MCF 10A (cell line): ENCODE measurements around the gene KCNG4. TPM values are rescaled to one million over a fixed set of nuclear protein-coding genes. Genes with fewer than 3 reads are reported as not detected.
A peak's percentile ranks its signal among the peaks of the same experiment; 100 is the strongest.

Experiments used
- BruUV-seq: library from RNA; stranded (reverse); fragments of 400-500 nt; replicated peaks from 2 replicates; lab custom pipeline; 2021; lab: Mats Ljungman, UMichigan
- CTCF ChIA-PET: fragments of 300-600 bp; sonication (Branson Sonifier 250); formaldehyde crosslinking; extraction: SDS; loops from one replicate; lab custom pipeline; 2021; ENCODE audit warnings: antibody characterized with exemption, inconsistent platforms; lab: Yijun Ruan, JAX
- POLR2A ChIA-PET: fragments of 300-600, 350-650 bp; sonication (Branson Sonifier 250); formaldehyde crosslinking; extraction: SDS; loops from one replicate; lab custom pipeline; 2020; ENCODE audit warnings: antibody characterized with exemption, inconsistent platforms; lab: Yijun Ruan, JAX
- DNase-seq: peaks from one replicate; pipeline ENCODE4 v3.0.0-alpha.2; 2018; ENCODE audit not compliant: unreplicated experiment
- H3K27ac Mint-ChIP-seq: one replicate; pipeline ENCODE4 v1.8.0; 2022; ENCODE audit warnings: mild to moderate bottlenecking, low read depth, mixed read lengths; ENCODE audit not compliant: unreplicated experiment
- H3K27me3 Mint-ChIP-seq: one replicate; pipeline ENCODE4 v1.8.0; 2022; ENCODE audit warnings: mixed read lengths; ENCODE audit not compliant: insufficient read depth, unreplicated experiment
- H3K36me3 Mint-ChIP-seq: one replicate; pipeline ENCODE4 v1.8.0; 2022; ENCODE audit warnings: mild to moderate bottlenecking, moderate library complexity, mixed read lengths; ENCODE audit not compliant: insufficient read depth, unreplicated experiment
- H3K4me1 Mint-ChIP-seq: one replicate; pipeline ENCODE4 v1.8.0; 2022; ENCODE audit warnings: mixed read lengths; ENCODE audit not compliant: insufficient read depth, unreplicated experiment
- H3K4me3 Mint-ChIP-seq: one replicate; pipeline ENCODE4 v1.8.0; 2022; ENCODE audit warnings: mild to moderate bottlenecking, moderate library complexity, mixed read lengths; ENCODE audit not compliant: unreplicated experiment
- H3K9me3 Mint-ChIP-seq: one replicate; pipeline ENCODE4 v1.8.0; 2022; ENCODE audit warnings: mixed read lengths; ENCODE audit not compliant: unreplicated experiment
- intact Hi-C: fragments of 100-400 bp; cut with micrococcal nuclease; formaldehyde crosslinking; loops from 2 replicates; pipeline ENCODE4 v1.14.1; 2022
- total RNA-seq: library from RNA; stranded (reverse); gene quantifications from 2 replicates; pipeline ENCODE4 v1.2.3, GENCODE V29; 2022
- TF ChIP-seq, protein P1 (sequence below): fragments of 200-600 bp; IDR thresholded peaks from one replicate; pipeline ENCODE4 v1.8.0; 2022; ENCODE audit warnings: antibody characterized with exemption, mild to moderate bottlenecking; ENCODE audit not compliant: unreplicated experiment

The KCNG4 gene
- total RNA-seq, 1 experiment from 2014 or later: not detected

- intact Hi-C loops: no loop called here
- H3K36me3 Mint-ChIP-seq: peaks cover 5% of the 10 kb centered on the region
- ChIA-PET CTCF (no interaction called here), POLR2A (no interaction called here)
- peak; percentile 51 for DNase-seq
- no peak overlapping the region for H3K4me3 Mint-ChIP-seq
- H3K27ac Mint-ChIP-seq: no peak overlapping the region
- peaks cover 36% of the 10 kb centered on the region for H3K27me3 Mint-ChIP-seq
- TF ChIP-seq, protein P1, sequence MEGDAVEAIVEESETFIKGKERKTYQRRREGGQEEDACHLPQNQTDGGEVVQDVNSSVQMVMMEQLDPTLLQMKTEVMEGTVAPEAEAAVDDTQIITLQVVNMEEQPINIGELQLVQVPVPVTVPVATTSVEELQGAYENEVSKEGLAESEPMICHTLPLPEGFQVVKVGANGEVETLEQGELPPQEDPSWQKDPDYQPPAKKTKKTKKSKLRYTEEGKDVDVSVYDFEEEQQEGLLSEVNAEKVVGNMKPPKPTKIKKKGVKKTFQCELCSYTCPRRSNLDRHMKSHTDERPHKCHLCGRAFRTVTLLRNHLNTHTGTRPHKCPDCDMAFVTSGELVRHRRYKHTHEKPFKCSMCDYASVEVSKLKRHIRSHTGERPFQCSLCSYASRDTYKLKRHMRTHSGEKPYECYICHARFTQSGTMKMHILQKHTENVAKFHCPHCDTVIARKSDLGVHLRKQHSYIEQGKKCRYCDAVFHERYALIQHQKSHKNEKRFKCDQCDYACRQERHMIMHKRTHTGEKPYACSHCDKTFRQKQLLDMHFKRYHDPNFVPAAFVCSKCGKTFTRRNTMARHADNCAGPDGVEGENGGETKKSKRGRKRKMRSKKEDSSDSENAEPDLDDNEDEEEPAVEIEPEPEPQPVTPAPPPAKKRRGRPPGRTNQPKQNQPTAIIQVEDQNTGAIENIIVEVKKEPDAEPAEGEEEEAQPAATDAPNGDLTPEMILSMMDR: no peak
- BruUV-seq: no TSS peak
- no peaks in the 10 kb centered on the region for H3K4me1 Mint-ChIP-seq
- H3K9me3 Mint-ChIP-seq: no peaks in the 10 kb centered on the region
Measured at GRCh38 chr16:84284154-84284722, 44.4 kb upstream of the KCNG4 start.

GRCh38 chr16:84283314-84284153 is 43.7 kb upstream of the KCNG4 start:
- Mint-ChIP-seq H3K9me3 (no peaks in the 10 kb centered on the region), H3K27ac (no peak overlapping the region), H3K27me3 (peaks cover 29% of the 10 kb centered on the region), H3K4me3 (no peak overlapping the region), H3K36me3 (peaks cover 5% of the 10 kb centered on the region), H3K4me1 (no peaks in the 10 kb centered on the region)
- DNase-seq: no peak
- ChIA-PET POLR2A (no interaction called here), CTCF (no interaction called here)
- TF ChIP-seq, protein P1: no peak
- no TSS peak for BruUV-seq
- intact Hi-C loops: no loop called here

GRCh38 chr16:84282533-84282932 is 42.7 kb upstream of the KCNG4 start:
- intact Hi-C loops: no loop called here
- Mint-ChIP-seq H3K27me3 (peaks cover 19% of the 10 kb centered on the region), H3K9me3 (no peaks in the 10 kb centered on the region), H3K27ac (no peak overlapping the region), H3K36me3 (peaks cover 5% of the 10 kb centered on the region), H3K4me1 (no peaks in the 10 kb centered on the region), H3K4me3 (no peak overlapping the region)
- CTCF ChIA-PET: interaction anchor here (0.6 to 0.7 kb wide), 2 partner anchors 11 to 32 kb away, joined by 3 to 7 read pairs; no protein-coding TSS in a partner anchor
- BruUV-seq: no TSS peak
- no peak for DNase-seq
- TF ChIP-seq, protein P1: no peak
- POLR2A ChIA-PET: no interaction called here

GRCh38 chr16:84281074-84281473 is 41.3 kb upstream of the KCNG4 start:
- POLR2A ChIA-PET: no interaction called here
- Mint-ChIP-seq H3K9me3 (no peaks in the 10 kb centered on the region), H3K4me1 (no peaks in the 10 kb centered on the region), H3K27me3 (peaks cover 15% of the 10 kb centered on the region), H3K4me3 (no peak overlapping the region), H3K27ac (no peak overlapping the region), H3K36me3 (peaks cover 5% of the 10 kb centered on the region)
- TF ChIP-seq, protein P1: no peak
- CTCF ChIA-PET: interaction anchor here (0.8 to 1.2 kb wide), 3 partner anchors 94 to 341 kb away, joined by 3 to 4 read pairs (median 4); partner anchors contain the start of gene TAF1C
- peak; percentile 58 for DNase-seq
- intact Hi-C loops: no loop called here
- no TSS peak for BruUV-seq
